Measurements from ENCODE around the gene CEP43.

CEP43 gene

DNA sequence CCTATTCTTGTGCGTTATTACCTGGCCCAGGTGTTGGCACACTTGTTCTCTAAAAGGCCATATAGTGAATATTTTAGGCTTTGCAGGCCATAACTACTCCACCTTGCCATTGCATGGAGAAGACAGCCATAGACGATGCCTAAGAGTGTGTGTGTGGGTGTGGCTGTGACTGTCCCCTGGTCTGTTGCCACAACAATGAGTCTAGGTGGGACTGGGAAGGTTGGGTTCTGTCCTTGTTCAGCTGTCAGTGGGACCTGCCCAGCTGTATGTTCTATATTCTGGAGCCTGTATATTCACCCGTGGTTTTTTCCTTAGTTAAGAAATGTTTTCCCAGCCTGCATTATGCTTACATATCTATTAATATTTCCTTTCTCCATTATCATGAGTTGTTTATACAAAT lies 38.6 kb downstream of the CEP43 start:
- Histone ChIP-seq H3K9me3 (ENCODE audit: control insufficient read depth in 2 of 2, low read length in 2 of 2) (no peaks in the 10 kb centered on the region), H3K4me1 (ENCODE audit: control insufficient read depth in 2 of 2, insufficient read depth in 2 of 2, low read length in 2 of 2) (no peaks in the 10 kb centered on the region), H3K27me3 (ENCODE audit: control insufficient read depth in 2 of 2, insufficient read depth in 2 of 2, low read length in 2 of 2) (no peaks in the 10 kb centered on the region), H3K36me3 (ENCODE audit: control insufficient read depth in 2 of 2, insufficient read depth in 2 of 2, low read length in 2 of 2) (peaks cover 17 to 25% of the 10 kb centered on the region in 2 donors), H3K4me3 (ENCODE audit: low read length in 2 of 2) (no peak overlapping the region), H3K27ac (ENCODE audit: low read depth in 2 of 2, low read length in 2 of 2) (no peak overlapping the region), H3K9ac (ENCODE audit: low read depth in 1 of 2, low read length in 2 of 2) (no peak overlapping the region)

DNA sequence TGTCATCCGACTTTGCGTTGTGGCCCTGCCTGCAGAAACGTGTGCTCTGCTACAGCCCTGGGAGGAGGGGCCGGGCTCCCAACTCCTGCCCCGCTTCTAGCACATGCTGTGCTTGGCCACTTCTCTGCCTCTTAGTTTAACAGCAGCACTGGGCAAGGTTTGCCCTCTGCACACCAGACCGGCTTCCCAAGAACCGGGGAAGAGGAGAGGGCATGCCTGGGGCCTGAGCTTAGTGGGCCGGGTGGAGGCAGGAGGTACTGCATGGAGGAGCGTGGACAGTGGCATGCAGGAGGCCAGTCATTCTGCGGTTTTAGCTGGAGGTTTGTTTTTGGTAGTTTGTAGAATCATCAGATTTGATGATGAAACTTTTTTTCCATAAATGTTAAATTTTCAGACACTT lies 45.5 kb downstream of the CEP43 start:
- Histone ChIP-seq H3K36me3 (ENCODE audit: control insufficient read depth in 2 of 2, insufficient read depth in 2 of 2, low read length in 2 of 2) (peaks cover 0 to 5% of the 10 kb centered on the region in 2 donors), H3K4me3 (ENCODE audit: low read length in 2 of 2) (no peak overlapping the region), H3K9me3 (ENCODE audit: control insufficient read depth in 2 of 2, low read length in 2 of 2) (no peaks in the 10 kb centered on the region), H3K9ac (ENCODE audit: low read depth in 1 of 2, low read length in 2 of 2) (no peak overlapping the region), H3K27ac (ENCODE audit: low read depth in 2 of 2, low read length in 2 of 2) (no peak overlapping the region), H3K4me1 (ENCODE audit: control insufficient read depth in 2 of 2, insufficient read depth in 2 of 2, low read length in 2 of 2) (peaks cover 0 to 3% of the 10 kb centered on the region in 2 donors), H3K27me3 (ENCODE audit: control insufficient read depth in 2 of 2, insufficient read depth in 2 of 2, low read length in 2 of 2) (no peaks in the 10 kb centered on the region)

DNA sequence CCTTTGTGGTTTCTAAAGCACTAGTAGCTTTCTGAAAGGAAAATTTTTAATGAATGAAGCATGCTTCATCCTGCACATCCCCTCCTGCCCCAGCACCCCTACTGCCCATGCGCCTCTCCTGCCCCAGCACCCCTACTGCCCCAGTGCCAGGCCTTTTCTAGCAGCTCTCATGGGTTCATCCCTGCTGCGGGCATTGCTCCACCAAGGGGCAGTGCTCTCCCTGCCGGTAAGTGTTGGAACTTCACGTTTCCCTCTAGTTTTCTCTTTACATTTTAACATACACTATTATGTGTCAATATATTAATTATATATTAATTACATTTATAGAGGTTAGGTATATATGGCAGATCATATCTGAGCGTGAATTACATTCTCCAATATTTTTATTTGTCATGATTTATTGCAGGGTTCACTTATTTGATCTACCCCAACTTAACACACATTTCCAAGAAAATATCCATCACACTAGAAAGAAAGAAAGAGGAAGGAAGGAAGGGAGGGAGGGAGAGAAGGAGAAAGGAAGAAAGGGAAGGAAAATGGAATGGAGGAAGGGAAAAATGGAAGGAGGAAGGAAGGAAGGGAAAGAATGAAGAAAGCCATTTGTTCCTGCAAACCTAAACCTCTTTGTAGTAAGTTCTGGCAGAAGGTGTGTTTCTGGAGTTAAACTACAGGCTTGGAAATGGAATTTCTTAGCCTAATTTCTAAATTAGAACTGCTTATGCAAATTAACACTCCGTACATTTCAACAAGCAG lies 46.8 kb downstream of the CEP43 start:
- no peaks in the 10 kb centered on the region for H3K27me3 ChIP-seq (ENCODE audit: control insufficient read depth in 2 of 2, insufficient read depth in 2 of 2, low read length in 2 of 2)
- no peak overlapping the region for H3K4me3 ChIP-seq (ENCODE audit: low read length in 2 of 2)
- H3K4me1 ChIP-seq (ENCODE audit: control insufficient read depth in 2 of 2, insufficient read depth in 2 of 2, low read length in 2 of 2): peaks cover 0 to 3% of the 10 kb centered on the region in 2 donors
- H3K36me3 ChIP-seq (ENCODE audit: control insufficient read depth in 2 of 2, insufficient read depth in 2 of 2, low read length in 2 of 2): no peaks in the 10 kb centered on the region
- H3K9me3 ChIP-seq (ENCODE audit: control insufficient read depth in 2 of 2, low read length in 2 of 2): no peaks in the 10 kb centered on the region
- H3K9ac ChIP-seq (ENCODE audit: low read depth in 1 of 2, low read length in 2 of 2): no peak overlapping the region
- H3K27ac ChIP-seq (ENCODE audit: low read depth in 2 of 2, low read length in 2 of 2): no peak overlapping the region

DNA sequence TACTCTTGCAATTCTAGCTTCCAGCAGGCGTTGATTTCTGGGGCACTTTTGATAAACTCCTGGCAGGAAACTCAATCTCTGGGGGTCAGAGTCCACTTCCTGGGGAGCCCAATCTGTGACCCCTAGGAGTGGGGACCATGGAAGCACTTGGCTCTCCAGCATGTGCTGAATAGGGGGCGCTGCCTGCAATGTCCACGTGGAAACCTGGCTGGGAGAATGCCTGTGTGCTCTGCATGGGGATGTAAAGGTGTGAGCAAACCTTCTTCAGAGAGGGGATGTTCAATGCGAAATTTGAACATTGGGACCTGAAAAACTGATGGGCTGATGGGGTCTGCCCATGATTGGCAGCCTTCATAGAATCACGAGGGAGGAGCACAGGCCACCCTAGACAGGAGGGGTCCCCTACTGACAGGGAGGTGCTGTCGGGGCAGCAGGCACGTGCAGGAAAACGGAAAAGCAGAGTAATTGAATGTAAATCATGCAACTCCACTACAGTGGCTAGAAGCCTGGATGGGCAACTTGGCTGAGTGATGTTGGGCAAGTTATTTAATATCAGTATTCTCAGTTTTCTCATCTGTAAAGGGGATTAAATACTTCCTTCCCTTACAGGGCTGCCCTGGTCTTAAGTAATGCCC lies 47.8 kb downstream of the CEP43 start:
- peak overlapping the region in 1 of 2 donors; percentile 44 for H3K27ac ChIP-seq (ENCODE audit: low read depth in 2 of 2, low read length in 2 of 2)

DNA sequence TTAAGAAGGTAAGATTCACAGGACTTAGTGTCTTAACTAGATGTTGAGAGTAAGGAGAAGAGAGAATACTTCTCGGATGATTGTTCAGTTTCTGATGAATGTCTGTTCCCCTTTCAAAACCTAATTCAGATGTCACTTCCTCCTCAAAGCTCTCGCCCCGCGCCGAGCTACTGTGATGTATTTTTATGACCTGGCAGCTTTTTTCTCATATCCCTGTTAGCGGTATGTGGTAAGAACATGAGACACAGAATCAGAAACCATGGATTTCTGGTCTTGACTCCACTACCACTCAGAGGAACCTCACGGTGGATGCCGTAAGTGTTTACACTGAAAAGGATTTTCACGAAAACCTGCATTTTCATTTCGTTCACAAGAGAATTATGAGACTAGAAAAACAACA lies 48.4 kb downstream of the CEP43 start:
- H3K27ac ChIP-seq (ENCODE audit: low read depth in 2 of 2, low read length in 2 of 2): peak overlapping the region in 1 of 2 donors; percentile 44
- H3K36me3 ChIP-seq (ENCODE audit: control insufficient read depth in 2 of 2, insufficient read depth in 2 of 2, low read length in 2 of 2): no peaks in the 10 kb centered on the region
- H3K9me3 ChIP-seq (ENCODE audit: control insufficient read depth in 2 of 2, low read length in 2 of 2): no peaks in the 10 kb centered on the region
- H3K27me3 ChIP-seq (ENCODE audit: control insufficient read depth in 2 of 2, insufficient read depth in 2 of 2, low read length in 2 of 2): no peaks in the 10 kb centered on the region
- peak overlapping the region in 1 of 2 donors; percentile 16 for H3K4me3 ChIP-seq (ENCODE audit: low read length in 2 of 2)
- peaks cover 0 to 3% of the 10 kb centered on the region in 2 donors for H3K4me1 ChIP-seq (ENCODE audit: control insufficient read depth in 2 of 2, insufficient read depth in 2 of 2, low read length in 2 of 2)
- H3K9ac ChIP-seq (ENCODE audit: low read depth in 1 of 2, low read length in 2 of 2): no peak overlapping the region

More for the DNA sequence above, 47.8 kb downstream of the CEP43 start:
- Histone ChIP-seq H3K9me3 (ENCODE audit: control insufficient read depth in 2 of 2, low read length in 2 of 2) (no peaks in the 10 kb centered on the region), H3K4me3 (ENCODE audit: low read length in 2 of 2) (no peak overlapping the region), H3K36me3 (ENCODE audit: control insufficient read depth in 2 of 2, insufficient read depth in 2 of 2, low read length in 2 of 2) (no peaks in the 10 kb centered on the region), H3K27me3 (ENCODE audit: control insufficient read depth in 2 of 2, insufficient read depth in 2 of 2, low read length in 2 of 2) (no peaks in the 10 kb centered on the region), H3K4me1 (ENCODE audit: control insufficient read depth in 2 of 2, insufficient read depth in 2 of 2, low read length in 2 of 2) (peaks cover 0 to 3% of the 10 kb centered on the region in 2 donors), H3K9ac (ENCODE audit: low read depth in 1 of 2, low read length in 2 of 2) (no peak overlapping the region)

All from mucosa of rectum (tissue), 2 donors.